GM19455 (cell line): Measurements from ENCODE around the gene HTR2B.
"Not testable (repeated sequence)": the region's sequence is repeated elsewhere in the genome, so short reads cannot be mapped to it uniquely, and the experiment has no call there.

Experiments used
- ATAC-seq: cut with Tn5 transposase; IDR thresholded peaks from one replicate; pipeline ENCODE4 v1.9.1; 2021; ENCODE audit not compliant: unreplicated experiment

HTR2B gene

DNA sequence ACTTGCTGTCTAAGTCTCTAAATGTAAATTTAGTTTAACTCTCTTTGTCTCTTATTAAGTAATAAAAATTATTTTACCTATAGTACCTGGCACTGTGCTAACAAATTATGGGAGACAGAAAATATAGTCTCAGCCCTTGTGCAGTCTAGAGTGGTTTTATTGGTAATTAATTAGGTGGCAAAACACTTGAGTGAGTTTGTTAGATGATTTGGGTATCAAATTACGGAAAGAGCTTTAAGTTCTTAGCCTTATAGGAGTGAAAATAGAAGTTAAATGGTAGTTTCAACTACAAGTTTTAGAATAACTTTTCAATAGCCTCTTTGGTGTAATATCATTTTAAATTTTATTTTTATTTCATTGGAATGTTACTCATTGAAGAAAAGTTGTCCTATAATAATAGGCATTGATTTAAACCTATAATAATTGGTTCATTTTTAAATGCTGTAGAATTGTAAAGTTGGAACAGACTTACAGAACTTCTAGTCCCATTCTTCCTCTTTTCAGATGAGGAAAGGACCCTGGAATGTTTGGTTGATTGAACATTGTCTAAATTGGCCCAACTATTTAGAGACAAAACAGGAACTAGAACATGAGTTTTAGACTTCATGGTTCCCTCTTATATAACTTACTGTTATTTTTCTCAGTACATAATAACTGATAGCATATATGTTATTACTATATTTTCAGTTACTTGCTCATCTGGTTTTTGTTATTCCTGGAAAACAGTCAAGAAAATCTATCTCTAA is 10.2 kb upstream of the HTR2B start:
- ATAC-seq, result no peak

DNA sequence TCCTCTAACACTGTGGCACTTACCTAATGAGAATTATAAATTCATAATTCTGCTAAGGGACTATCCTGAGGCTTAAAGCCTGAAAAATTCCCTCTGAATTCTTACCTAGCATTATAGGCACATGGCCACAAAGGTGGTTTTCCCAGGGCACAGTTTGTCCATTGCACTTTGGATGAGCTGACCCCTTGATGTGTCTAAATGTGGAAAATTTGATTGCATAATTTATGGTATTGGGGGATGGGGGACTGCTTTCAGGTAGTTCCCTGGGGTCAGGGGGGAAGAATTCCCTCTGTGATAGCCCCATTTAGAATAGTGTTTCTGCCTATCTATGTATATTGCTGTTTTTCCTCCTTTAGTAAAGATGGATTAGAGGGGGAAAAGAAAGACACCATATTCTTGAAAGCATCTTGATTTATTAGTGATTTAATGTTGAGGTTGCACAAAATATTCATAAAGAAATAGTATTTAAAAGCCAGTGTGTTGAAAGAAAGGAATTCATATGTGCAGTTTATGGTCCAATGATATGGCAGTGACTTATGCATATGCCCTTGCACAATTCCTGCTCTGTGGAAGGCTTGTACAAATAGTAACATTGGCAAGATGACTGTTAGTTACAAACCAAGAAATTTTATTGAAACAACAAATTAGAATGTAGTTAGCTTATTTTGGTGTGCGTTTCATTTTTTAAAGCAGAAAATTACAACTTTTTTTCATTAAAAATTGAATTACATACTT is 8.7 kb upstream of the HTR2B start:
- no peak for ATAC-seq

DNA sequence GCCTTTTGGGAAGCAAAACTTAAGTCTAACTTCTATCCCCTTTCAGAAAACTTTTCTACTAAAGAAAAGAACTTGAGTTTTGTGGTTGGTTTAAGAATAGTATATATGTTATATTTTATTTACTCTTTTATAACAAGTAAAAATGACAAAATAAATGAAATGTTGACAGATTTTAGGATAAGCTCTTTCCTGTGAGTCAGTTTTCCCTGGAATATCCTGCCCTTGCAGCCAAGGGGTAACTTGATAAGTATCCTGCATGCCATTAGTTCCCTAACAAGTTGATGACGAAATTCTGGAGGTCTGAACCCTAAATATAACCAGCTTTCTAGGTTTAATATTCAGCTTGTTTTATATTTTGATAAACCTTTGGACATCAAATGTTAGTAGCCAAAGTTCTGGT is 7.3 kb upstream of the HTR2B start:
- no peak for ATAC-seq

DNA sequence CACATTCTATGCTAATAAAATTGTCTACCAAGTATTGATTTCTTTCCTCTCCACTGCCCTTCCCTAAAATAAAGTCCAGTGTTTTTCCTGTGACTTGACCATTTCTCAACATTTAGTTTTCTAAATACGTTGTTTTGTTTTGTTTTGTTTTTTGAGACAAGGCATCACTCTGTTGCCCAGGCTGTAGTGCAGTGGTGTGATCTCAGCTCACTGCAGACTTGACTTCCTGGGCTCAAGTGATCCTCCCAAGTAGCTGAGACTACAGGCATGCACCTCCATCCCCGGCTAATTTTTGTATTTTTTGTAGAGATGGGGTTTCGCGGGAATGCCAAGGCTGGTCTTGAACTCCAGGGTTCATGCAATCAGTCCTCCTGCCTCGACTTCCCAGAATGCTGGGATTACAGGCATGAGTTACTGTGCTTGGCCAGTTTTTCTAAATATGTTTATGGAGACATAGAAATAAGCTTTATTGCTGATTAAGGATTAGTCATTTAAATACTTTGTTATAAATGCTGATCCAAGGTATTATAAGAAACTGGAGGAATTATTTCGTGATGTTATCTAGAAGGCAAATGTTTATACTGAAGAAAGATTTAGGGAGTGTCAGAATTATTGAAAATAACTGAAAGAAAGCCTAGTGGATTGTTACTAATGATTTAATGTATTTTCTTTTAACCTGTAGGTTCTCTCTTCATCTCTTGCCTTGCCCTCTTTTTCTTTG is 5.7 kb upstream of the HTR2B start:
- ATAC-seq, result no peak

DNA sequence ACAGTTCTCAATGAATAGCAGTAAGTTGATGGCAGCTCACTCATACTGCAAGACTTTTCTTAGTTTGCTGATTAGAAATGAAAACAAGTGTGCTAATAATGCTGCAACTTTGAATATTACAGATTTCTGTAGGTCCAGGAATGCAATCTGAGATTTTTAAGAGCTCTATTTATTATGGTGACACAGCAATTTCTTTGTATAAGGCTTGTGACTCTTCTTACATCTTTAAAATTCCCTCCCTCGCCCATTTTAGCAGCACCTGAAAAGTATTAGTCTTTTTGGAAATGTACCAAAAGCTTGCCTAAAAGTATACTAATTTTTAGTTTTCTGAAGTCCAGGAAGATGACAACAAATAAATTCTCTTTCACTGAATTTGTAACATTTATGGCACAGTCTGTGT is 4.4 kb upstream of the HTR2B start:
- ATAC-seq, result no peak

DNA sequence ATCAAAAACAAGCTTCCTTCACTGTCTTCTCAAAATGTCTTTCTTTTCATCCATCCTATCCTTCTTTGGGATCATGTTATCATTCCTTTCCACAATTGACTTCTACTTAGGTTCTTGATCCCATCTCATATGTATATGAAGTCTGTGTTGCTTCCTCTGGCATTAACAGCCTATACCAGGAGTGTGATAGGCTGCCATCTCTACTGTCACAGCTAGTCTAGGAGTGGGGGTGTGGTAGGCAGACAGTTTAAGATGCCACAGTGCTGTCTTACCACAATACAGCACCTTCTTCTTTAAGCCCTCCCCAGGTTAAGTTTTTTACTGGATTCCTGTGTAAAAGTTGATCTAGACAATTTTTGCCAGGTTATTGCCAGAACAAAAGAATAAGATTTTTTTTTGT is 3.7 kb upstream of the HTR2B start:
- no peak for ATAC-seq

DNA sequence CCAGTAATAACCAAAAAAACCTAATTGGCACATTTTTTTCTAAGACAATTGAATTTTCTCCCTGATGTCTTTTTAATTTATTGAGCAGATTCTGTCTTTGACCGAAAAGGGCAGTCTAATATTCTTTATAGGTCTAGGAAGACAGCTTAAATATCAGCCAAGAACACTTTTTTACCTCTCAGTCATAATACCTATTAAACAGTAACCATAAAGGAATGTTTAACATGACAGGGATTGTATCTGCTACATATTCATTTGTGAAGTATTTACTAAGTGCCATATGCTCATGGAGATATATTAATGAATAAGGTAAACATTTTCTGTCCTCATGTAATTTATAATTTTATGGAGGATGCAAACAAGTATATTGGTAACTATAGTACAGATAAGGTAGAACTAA is 3.1 kb upstream of the HTR2B start:
- no peak for ATAC-seq

DNA sequence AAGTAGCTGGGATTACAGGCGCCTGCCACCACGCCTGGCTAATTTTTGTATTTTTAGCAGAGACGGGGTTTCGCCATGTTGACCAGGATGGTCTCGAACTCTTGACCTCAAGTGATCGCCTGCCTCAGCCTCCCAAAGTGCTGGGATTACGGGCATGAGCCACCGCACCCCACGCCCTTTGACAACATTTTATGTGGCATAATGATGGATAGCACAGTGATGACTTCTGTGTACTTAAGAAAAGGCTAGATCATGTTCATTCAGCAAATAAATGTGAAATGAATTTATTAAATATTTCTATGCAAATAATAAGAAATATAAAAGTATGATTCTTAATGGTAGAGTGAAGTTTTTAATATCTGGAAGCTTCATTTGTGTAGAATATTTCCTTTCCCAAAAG is 2.6 kb upstream of the HTR2B start:
- ATAC-seq, result no peak

DNA sequence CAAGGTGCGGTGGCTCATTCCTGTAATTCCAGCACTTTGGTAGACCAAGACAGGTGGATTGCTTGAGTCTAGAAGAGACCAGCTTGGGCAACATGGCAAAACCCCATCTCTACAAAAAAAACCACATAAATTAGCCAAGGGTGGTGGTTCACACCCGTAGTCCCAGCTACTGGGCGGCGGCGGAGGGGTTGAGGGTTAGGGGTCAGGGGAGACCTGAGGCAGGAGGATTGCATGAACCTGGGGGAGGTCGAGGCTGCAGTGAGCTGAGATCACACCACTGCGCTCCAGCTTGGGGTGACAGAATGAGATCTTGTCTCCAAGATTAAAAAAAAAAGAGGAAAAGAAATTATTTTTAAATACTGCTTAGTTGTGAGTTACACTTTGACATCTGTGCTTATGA is 1.3 kb upstream of the HTR2B start:
- no peak for ATAC-seq

DNA sequence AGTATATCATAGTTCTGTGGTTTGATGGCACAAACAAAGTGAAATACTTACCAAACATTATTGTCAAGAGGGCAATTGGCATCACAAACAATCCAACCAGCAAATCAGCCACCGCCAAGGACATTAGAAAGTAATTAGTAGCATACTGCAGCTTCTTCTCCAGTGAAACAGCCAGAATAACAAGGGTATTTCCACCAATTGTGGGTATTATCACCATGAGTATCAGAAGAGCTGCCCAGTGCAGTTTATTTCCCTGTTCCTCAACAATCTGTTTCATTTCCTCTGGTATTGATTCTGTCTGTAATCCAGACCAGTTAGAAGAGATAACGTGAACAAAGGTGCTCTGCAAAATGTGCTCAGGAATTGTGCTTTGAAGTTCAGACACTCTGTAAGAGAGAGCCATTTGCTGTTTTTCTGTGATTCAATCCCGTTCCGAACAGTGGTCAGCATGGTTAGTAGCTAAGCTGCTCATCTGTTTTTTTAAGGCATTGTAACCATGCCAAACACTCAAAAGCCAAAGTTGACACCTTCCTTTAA is 1.4 kb downstream of the HTR2B start:
- ATAC-seq, result no peak

DNA sequence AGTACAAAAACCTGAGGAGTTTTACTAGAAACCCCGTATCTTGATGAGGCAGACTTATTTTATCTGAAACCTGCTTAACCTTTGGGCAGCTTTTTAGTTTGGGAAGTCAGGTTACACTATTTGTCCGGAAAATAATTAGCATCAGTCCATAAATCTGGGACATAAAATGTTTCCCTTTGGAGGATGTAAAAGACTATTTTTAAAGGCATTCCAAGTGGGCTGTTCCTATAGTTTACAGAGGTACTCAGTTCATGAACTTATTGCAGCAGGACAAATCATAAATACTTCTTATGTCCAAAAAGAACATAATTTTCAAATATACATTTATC is 6.3 kb downstream of the HTR2B start:
- ATAC-seq, result no peak

DNA sequence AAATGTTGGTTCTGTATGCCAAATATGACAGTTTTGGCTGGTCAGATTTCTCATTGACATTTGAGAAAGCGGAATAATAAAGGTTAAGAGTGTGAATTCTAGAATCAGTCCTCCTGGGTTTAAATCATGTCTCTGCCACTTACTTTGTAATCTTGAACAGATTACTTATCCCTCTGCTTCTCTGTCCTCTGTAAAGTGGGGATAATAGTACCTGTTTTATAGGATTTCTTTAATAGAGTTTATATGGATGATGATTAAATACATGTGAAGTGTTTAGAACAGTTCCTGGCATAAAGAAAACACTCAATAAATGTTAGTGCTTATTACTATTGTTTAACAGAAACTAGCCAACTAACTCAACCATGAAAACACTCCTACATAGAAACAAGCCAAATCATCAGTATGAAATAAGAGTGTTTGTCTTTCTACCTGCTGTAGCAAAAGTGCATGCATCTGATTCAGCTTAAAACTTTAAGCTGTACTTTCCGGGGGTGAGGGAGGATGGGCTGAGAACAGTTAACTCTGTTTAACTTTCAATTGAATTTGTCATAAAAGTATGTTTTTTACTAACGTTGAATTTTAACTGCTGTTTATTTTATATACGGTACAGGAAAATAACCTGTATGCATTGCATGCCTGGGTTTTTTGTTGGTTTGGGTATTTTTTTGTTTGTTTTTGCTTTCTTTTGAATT is 6.8 kb downstream of the HTR2B start:
- no peak for ATAC-seq

DNA sequence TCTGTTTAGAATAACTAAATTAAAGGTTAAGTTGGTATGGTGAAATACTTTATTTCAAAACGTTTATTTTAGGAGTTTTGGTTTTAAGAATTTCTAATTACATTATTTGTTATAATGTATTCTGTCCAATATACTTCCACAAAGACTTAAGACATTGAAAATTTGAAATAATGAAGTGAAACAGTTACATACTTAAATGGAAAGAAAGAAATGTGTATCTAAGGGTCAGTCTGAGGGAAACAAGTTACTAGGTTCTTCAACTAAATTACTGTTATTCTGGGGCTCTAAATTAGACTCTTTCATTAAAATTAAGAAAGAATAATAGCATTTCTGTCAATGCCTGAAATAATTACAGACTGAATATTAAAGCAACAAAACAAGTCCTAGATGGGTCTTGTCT is 7.7 kb downstream of the HTR2B start:
- ATAC-seq, result no peak

DNA sequence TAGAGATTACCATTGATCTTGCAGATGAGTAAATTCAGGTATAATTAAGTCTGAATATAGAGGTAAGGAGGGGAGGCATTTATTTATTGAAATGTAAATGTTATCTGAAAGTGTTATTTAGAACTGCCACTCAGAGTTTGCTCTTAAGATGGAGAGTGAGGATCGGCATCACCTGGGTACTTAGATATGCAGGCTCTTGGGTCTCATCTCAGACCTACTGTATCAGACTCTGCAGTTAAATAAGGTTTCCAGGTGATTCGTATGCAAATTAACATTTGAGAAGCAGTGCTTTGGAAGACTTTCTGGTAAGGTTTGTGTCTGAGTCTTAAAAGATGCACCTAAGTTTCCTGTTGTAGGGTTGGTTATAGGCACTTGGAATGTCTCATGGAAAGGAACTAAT is 9.2 kb downstream of the HTR2B start:
- no peak for ATAC-seq

DNA sequence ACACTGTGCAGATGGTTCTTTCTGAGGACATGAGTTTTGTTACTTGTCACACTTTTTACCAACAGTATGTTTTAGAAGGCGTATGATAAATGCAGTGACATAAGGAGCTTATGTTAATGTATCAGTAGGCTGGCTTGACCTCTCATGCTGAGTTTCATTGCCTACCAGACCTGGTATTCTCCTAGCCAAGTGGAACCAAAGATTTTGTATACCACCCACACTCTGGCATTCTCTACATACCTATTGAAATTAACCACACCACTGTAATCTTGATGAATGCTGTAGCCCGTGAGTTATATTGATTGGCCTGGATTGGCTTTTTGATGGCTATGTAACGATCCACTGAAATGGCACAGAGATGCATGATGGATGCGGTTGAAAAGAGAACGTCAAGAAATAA is 11.4 kb downstream of the HTR2B start:
- ATAC-seq, result no peak

DNA sequence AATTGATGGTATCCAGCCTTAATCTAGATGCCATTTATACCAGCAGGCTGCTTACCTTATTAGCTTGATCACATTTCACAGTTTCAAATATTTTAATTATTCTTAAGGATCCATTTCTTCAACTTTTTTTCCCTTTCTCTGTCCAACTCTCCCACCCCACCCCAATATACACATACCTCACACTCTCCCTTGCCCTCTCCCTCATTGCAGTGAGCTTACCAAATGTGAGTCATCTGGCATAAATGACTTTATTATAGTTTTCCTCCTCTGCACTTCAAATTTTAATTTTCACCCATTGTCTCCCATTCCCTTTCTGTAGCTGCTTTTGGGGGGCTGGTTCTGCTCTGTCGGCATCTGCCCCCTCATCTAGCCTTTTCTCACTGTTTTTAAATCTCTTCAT is 12.9 kb downstream of the HTR2B start:
- no peak for ATAC-seq

DNA sequence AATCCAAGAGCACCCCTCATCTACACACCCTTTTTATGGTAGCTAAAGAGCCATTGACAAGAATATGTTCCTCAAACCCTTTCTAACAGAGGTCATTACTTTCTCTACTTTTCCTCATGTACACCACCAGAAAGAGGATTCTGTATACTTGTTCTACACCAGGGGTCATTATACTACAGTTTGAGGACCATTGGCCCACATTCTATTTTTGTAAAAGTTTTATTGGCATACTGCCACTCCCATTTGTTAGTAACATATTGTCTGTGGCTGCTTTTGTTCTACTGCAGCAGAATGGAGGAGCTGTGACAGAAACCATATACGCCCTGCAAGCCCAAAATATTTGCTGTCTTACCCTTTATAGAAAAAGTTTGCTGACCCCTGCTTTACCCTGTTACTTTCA is 14.3 kb downstream of the HTR2B start:
- no peak for ATAC-seq

DNA sequence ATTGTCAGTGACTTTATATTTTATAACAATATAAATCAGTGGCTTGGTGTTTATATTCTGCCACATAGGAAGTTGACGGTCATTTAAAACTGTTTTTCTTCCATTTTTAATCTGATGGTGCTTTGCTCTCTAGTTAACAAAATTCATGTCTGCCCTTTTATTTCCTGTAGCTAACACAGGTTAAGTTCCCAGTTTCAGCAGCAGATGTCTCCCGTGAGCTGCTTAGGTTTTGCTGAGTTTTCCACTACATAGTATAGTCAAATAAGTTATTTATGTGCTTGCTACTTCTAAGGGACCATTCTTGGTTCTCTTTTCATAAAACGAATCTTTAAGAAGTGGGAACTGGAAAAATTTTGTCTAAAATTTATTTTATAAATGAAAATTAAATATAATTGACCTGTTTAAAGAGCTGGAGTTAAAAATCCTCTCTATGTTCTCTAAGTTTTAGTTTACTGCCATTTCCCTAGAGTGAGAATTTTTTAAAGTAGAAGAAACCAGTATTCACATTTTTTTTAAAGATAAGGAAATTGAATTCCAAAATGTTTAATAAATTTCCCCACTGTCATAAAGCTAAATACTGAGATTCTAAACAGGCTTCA is 20.6 kb downstream of the HTR2B start:
- ATAC-seq, result no peak

DNA sequence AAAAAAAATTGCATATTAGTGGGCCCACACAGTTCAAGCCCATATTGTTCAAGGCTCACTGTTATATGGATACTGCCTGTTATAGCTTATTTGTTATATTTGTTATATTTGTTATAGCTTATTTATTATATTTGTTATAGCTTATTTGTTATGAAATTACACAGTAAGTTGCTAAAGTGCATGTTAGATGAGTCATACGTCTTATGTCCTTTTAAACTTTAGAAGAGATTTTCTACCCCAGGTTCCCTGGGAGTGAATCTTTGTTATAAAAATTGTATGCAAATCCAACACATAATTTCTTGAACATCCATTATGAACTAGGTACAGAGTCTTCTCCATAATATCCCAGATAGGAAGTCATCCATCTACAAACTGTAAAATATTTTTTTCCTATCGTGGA is 22.1 kb downstream of the HTR2B start:
- ATAC-seq, result no peak

DNA sequence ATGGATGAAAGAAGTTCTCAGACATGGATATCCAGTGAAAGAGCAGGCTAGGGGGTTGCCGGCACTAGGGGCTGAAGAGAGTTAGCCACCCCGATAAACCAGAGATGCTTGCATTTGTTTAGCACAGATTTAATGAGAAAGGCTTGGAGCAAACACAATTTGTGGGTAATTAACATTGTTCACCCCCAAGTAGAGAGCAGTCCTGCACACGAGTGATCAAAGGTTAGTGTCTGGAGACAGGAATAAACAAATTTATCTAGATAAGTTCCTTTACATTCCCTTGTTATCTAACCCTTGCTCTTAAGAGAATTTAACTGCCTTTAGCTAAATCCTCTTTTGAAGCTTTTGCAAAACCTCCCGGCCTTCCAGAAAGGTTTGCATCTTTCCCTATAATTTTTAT is 23.9 kb downstream of the HTR2B start:
- ATAC-seq, result no peak

DNA sequence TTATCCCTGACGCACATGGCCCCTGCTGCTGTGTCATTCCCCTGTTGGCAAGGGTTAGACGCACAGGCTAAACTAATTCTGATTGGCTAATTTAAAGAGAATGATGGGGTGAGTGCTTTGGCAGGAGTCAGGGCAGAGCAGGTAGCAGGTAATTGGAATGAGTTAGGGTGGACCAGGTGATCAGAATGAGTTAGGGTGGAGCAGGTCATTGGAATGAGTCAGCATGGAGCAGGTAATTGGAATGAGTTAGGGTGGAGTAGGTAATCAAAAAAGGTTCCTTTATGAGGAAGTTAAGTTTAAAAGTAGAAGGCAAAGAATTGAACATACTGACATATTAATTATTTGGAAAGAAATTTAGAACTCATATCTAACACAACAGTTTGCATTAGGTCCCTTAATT is 24.5 kb downstream of the HTR2B start:
- not testable (repeated sequence) for ATAC-seq
